Measurements from ENCODE around the gene GIPC2. TPM values are rescaled to one million over a fixed set of nuclear protein-coding genes. Genes with fewer than 3 reads are reported as not detected.

The GIPC2 gene
- total RNA-seq, 1 donor from 2014 or later: 0.64 TPM

- no peaks in the 10 kb centered on the region for H3K4me1 ChIP-seq
- H3K36me3 ChIP-seq: no peaks in the 10 kb centered on the region
- no peak overlapping the region for H3K4me3 ChIP-seq
- no peaks in the 10 kb centered on the region for H3K9me3 ChIP-seq
- no peak for TF ChIP-seq CTCF (IDR thresholded peaks at IDR 0.05)
- DNase-seq (ENCODE audit: low spot score in 2 of 2): no peak
- intact Hi-C loops (cut with DNase I): no loop called here
- no peak overlapping the region for H3K27ac ChIP-seq
- H3K27me3 ChIP-seq: no peaks in the 10 kb centered on the region
Observed at GRCh38 chr1:78136680-78137079, 90.9 kb downstream of the GIPC2 start.

DNA sequence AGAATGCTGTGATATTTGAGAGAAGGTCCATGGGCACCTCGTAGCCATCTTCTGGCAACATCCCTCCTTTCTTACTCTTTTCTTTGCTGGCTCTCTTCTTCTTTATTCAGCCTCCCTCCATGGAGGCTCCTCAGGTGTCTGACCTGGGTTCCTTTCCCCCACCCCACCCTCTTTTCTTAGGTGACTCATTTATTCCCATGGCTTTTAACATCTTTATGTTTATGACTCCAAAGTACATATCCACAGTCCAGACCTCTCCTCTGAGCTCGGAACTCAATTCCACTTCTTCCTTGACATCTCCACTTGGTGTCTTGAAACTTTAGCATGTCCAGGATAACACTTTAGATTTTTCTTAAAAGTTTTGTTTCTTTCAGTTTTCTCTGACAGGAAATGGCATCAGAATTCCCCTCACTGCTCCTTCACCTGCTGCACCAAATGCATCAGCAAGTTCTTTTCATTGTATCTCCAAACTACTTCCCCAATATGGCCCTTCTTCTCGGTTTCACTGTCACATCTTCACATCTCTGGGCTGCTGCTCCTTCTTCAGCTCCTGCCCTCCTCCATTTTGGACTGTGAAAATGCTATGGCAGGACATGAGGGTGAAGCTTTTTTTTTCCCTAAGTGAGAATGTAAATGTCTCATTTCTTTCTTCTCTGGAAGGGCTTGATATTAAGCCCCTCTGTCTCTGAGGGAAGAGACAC is 95.9 kb downstream of the GIPC2 start:
- Histone ChIP-seq H3K4me3 (no peak overlapping the region), H3K27me3 (no peaks in the 10 kb centered on the region), H3K9me3 (no peaks in the 10 kb centered on the region), H3K4me1 (no peaks in the 10 kb centered on the region), H3K36me3 (no peaks in the 10 kb centered on the region), H3K27ac (no peak overlapping the region)
- DNase-seq (ENCODE audit: low spot score in 2 of 2): no peak
- no peak for TF ChIP-seq CTCF (IDR thresholded peaks at IDR 0.05)
- intact Hi-C loops (cut with DNase I): no loop called here

GRCh38 chr1:78142736-78143135 is 97.0 kb downstream of the GIPC2 start:
- Histone ChIP-seq H3K27me3 (no peaks in the 10 kb centered on the region), H3K36me3 (no peaks in the 10 kb centered on the region), H3K9me3 (no peaks in the 10 kb centered on the region), H3K4me1 (no peaks in the 10 kb centered on the region), H3K27ac (no peak overlapping the region), H3K4me3 (no peak overlapping the region)
- no peak for DNase-seq (ENCODE audit: low spot score in 2 of 2)
- intact Hi-C loops (cut with DNase I): no loop called here
- TF ChIP-seq CTCF (IDR thresholded peaks at IDR 0.05): no peak

GRCh38 chr1:78143152-78143551 is 97.4 kb downstream of the GIPC2 start:
- H3K27ac ChIP-seq: no peak overlapping the region

GRCh38 chr1:78143673-78144072 is 97.9 kb downstream of the GIPC2 start:
- Histone ChIP-seq H3K9me3 (no peaks in the 10 kb centered on the region), H3K4me3 (no peak overlapping the region), H3K36me3 (no peaks in the 10 kb centered on the region), H3K27me3 (no peaks in the 10 kb centered on the region), H3K4me1 (no peaks in the 10 kb centered on the region), H3K27ac (no peak overlapping the region)
- intact Hi-C loops (cut with DNase I): loop anchor here (2.0 kb wide), 1 partner anchor 463 kb away; no protein-coding TSS in a partner anchor
- no peak for TF ChIP-seq CTCF (IDR thresholded peaks at IDR 0.05)
- no peak for DNase-seq (ENCODE audit: low spot score in 2 of 2)

More at GRCh38 chr1:78143152-78143551, 97.4 kb downstream of the GIPC2 start:
- Histone ChIP-seq H3K36me3 (no peaks in the 10 kb centered on the region), H3K27me3 (no peaks in the 10 kb centered on the region), H3K4me3 (no peak overlapping the region), H3K9me3 (no peaks in the 10 kb centered on the region), H3K4me1 (no peaks in the 10 kb centered on the region)
- intact Hi-C loops (cut with DNase I): no loop called here
- no peak for TF ChIP-seq CTCF (IDR thresholded peaks at IDR 0.05)
- no peak for DNase-seq (ENCODE audit: low spot score in 2 of 2)
